22Rv1 (cell line): Measurements from ENCODE around the gene SARDH.

Source experiments
- ZFX ChIP-seq: fragments of 450-650 bp; IDR thresholded peaks from 2 replicates; pipeline ENCODE4 v1.6.1; 2017; ENCODE audit warnings: antibody characterized with exemption, borderline replicate concordance
- TF ChIP-seq, protein P1 (sequence below): fragments of 450-650 bp; IDR thresholded peaks from 2 replicates; pipeline ENCODE4 v1.5.1; 2017; ENCODE audit warnings: mild to moderate bottlenecking

DNA sequence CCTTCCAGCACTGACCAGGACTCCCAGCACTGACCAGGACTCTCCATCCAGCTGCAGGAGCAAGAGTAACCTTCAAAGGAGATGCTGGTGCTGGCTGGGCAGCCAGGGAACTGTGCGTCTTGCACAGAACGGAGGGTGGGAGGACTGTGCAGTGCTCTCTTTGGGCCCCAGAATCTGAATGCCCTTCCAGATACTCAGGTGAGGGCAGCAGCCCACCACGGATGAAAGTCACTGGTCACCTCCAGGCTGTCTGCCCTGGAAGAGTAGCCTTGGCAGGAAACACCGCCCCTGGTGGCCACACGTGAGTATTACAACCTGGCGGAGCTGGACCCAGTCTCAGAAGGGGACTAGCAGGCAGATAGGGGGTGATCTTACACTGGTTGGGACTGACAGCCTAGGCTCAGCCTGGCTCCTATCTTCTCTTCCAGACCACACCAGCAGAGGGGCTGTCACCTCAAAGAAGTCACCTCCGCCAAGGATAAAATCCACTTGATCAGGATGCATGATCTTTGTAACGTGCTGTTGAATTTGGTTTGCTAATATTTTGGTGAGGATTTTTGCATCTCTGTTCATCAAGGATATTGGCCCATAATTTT is 4.8 kb upstream of the SARDH start:
- TF ChIP-seq, protein P1, sequence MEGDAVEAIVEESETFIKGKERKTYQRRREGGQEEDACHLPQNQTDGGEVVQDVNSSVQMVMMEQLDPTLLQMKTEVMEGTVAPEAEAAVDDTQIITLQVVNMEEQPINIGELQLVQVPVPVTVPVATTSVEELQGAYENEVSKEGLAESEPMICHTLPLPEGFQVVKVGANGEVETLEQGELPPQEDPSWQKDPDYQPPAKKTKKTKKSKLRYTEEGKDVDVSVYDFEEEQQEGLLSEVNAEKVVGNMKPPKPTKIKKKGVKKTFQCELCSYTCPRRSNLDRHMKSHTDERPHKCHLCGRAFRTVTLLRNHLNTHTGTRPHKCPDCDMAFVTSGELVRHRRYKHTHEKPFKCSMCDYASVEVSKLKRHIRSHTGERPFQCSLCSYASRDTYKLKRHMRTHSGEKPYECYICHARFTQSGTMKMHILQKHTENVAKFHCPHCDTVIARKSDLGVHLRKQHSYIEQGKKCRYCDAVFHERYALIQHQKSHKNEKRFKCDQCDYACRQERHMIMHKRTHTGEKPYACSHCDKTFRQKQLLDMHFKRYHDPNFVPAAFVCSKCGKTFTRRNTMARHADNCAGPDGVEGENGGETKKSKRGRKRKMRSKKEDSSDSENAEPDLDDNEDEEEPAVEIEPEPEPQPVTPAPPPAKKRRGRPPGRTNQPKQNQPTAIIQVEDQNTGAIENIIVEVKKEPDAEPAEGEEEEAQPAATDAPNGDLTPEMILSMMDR: peak; percentile 97
- TF ChIP-seq ZFX: no peak
